Hindlimb muscle (tissue), 1 donor: ENCODE data around the gene PTPRG. TPM values are rescaled to one million over a fixed set of nuclear protein-coding genes. Genes with fewer than 3 reads are reported as not detected.
"Not testable (repeated sequence)": the region's sequence is repeated elsewhere in the genome, so short reads cannot be mapped to it uniquely, and the experiment has no call there.

Experiments
- DNase-seq: peaks from one replicate; pipeline ENCODE4 v3.0.0-alpha.2; 2013
- polyA plus RNA-seq: library from polyadenylated mRNA; unstranded; fragments of 120-200 nt; gene quantifications from one replicate; pipeline ENCODE4 v1.2.1, GENCODE V29; 2013; ENCODE audit not compliant: insufficient read length

The PTPRG gene
- polyA plus RNA-seq, 1 donor = 29.4 TPM

DNA sequence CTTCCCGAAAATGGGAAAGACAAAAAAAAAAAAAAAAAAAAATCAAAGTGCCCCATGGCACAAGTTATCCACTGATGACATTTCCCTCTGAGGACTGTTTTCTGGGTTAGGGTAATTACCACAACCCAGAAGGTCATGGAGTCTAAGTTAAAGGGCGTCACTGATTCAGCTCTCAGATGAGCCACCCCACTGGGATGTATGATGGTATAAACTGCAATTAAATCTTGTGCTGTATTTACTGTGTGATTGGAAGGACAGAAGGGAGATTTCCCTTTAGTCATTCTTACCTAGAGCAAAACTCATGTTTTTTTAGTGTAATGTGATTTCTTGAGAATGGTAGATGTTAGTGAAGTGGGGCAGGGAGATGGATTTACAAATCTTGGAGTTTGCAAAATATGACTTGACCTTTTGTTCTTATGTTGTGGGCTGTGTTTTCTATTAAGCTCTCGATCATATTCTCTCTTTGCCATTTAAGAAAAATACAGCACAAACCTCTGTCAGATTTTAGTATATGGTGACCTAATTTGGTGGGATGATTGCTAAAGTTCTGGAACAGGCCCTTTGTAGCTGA lies 244.2 kb downstream of the PTPRG start:
- no peak for DNase-seq

GRCh38 chr3:61806810-61807209 lies 245.4 kb downstream of the PTPRG start:
- DNase-seq = no peak

- no peak for DNase-seq
Observed at GRCh38 chr3:61807865-61808276, 246.5 kb downstream of the PTPRG start.

DNA sequence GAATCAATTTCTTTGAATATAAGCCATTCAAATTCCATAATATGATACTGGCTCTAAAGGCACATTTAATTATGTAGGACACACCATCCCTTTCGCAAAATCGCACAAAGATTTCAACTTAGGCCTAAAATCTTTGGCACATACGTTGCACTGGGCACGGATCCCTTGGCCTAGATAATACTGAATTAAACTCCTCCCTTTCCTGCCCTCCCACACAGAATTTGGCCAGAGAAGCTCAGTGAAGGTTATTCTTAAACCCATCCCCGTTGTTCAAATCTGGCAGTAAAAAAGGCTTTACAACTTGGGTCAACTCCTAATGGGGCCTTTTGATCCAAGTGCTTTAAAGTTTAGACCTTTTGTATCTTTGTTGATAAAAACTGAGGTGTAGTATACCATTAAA lies 247.2 kb downstream of the PTPRG start:
- DNase-seq = peak; percentile 56

DNA sequence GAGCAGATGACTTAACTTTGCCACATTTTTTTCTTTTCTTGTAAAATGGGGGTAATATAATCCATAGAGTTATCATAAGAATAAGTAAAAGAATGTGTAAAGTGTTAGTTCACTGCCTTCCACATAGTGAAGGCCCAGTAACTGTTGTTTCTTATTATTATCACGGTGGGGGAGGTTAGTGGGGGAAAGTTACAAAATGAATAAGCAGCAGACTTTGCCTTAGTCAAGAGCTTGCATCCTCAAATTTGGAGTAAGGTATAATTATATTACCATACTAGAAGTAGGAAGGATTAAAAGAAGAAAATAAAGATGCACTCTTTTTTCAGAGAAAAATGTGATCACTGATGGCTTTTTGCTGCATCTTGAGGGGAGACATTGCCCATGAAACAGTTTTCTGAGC lies 247.6 kb downstream of the PTPRG start:
- DNase-seq = no peak

- no peak for DNase-seq
Observed at GRCh38 chr3:61809879-61810278, 248.5 kb downstream of the PTPRG start.

DNA sequence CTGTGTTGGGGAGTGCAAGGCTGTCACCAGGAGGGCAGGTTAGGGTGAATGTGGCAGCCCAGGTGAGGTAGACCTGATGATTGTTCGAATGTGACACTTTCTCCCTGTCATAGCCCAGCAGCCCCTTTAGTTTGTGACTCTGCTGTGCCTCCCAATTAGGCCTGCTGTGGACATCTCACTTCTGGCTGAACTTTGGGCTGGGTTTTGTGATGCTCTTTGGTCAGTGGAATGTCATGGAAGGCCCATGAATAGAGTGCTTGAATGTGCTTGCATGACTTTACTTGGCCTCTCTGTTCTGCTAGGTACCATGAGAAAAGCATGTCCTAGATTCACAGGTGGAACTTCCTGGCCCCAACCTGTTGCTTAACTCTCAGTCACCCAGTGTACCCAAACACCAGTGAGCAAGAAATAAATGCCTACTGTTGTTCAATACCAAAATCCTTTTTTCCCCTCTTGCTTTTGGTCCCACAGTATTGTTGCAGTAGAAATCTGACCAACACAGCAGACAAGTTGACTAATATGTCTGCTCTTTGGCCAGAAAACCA lies 249.7 kb downstream of the PTPRG start:
- no peak for DNase-seq

GRCh38 chr3:61811652-61812051 lies 250.3 kb downstream of the PTPRG start:
- DNase-seq = no peak

DNA sequence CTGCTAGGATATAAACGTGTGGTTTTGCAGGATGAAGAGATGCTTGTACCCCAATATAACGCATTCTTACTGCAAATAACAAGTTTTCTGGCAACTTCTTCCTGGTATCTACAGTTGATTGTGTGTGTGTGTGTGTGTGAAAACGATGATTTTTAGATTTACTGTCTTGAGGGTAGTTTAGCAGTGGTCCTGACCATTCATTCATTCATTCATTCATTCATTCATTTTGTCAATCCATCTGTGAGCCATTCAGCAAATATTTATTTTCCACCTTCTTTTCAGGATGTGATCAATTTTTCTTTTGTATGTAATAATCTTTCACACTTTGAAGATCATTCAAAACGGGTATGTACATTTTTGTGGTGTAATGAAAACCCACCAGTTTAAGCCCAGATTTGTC lies 250.7 kb downstream of the PTPRG start:
- DNase-seq = no peak

- DNase-seq = no peak
Observed at GRCh38 chr3:61812517-61812916, 251.1 kb downstream of the PTPRG start.

GRCh38 chr3:61813636-61814035 lies 252.3 kb downstream of the PTPRG start:
- no peak for DNase-seq

GRCh38 chr3:61814674-61815073 lies 253.3 kb downstream of the PTPRG start:
- DNase-seq = no peak

- not testable (repeated sequence) for DNase-seq
Observed at GRCh38 chr3:61816304-61816703, 254.9 kb downstream of the PTPRG start.

GRCh38 chr3:61819861-61820260 lies 258.5 kb downstream of the PTPRG start:
- no peak for DNase-seq

DNA sequence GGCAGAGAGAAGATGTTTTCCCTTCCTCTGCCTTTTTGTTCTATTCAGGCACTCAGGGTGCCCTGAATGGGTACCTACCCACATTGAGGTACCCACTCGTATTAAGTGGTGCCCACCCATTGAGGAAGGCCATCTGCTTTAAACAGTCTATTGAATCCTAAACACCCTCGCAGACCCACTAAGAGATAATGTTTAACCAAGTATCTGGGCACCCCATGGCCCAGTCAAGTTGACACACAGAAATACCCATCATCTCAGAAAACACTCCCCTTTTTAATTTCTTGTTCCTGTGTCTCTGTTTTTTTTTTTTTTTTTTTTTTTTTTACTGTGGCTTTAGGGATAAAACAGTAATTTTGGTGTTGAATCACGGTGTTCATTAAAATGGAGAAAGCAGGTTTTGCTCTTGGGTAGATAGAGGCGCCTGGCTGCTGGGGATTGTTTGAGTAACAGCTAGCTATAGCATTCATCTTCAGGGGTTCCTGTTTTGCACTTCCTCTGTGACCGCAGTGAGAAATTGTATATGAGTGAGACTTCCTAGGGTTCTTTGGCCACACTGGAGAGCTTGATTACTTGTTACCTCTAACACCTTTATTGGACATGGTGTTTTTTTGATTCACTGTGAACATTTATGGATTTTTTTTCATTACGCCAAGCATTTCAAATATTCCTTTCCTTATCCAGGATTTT lies 259.1 kb downstream of the PTPRG start:
- DNase-seq = no peak

DNA sequence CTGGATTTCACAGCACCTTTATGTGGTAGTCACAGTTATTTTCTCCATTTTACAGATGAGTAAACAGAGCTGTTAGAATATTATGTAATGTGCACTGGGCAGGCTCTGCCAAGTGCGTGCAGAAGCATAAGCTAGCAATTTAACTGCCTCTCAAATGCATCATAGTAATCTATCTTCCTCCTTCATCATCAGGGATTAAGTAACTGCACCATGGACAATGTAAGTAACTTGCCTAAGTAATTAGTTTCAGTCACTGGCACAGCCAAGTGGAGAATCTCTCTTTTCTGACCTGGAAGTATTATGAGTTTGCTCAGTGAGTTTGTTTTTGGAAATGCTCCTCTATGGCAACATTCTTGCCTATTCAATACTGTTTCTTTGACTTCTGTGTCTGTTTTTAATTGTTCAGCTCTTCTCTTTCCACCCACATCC lies 260.5 kb downstream of the PTPRG start:
- no peak for DNase-seq

DNA sequence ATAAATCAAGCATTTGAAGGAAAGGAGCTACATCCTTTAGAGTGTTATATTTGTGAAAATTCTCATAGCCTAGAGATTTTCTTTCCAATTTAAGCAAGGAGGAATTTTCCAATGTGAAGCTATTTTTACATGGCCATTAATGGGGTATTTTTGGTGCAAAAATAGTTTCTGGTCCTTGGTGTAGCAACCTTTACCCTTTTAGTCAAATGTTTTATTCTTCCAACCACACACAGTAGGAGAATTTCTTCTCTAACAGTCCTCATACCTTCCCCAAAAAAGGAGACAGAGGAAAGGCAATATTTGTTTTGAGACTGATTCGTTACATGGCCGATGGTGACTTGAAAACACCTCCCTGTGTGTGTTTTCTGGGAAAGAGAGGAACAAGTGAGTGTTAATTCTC lies 261.2 kb downstream of the PTPRG start:
- DNase-seq = no peak

DNA sequence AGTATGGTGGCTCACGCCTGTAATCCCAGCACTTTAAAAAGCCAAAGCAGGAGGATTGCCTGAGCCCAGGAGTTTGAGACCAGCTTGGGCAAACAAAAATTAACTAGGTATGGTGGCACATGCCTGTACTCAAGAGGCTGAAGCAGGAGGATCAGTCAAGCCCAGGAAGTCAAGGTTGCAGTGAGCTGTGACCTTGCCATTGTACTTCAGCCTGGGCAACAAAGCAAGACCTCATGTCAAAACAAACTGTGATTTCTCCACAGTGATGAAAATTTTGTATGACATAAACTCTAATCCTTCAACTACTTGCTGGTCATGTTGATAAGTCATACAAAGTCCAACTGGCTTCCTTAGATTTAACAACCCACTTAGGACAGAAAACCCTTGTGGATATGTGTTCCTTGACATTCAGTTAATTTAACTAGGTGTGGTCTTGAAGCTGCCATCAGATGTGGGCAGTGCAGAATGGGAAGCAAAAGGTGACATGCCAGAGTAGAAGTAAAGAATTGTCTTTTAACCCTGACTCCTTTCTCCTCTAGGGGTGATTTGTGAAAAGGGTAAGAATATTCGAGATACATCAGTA lies 263.3 kb downstream of the PTPRG start:
- DNase-seq = no peak

DNA sequence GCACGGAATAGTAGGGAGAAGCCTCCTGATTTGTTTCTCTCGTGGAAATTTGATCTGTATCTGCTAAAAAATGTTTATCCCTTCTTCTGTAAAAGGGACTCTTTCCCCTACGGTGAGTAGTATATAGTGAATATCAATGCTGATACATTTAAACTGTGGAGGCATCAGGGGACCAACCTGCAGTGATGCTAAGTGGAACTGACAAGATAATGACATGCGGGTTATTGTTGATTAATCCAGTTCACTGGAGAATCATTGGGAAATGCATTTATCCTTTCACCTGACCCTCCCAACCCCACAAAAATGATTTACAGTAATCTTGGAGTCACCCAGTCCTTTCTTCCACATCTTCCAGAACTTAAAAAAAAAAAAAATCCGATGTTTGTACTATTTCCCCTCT lies 264.8 kb downstream of the PTPRG start:
- DNase-seq = no peak

DNA sequence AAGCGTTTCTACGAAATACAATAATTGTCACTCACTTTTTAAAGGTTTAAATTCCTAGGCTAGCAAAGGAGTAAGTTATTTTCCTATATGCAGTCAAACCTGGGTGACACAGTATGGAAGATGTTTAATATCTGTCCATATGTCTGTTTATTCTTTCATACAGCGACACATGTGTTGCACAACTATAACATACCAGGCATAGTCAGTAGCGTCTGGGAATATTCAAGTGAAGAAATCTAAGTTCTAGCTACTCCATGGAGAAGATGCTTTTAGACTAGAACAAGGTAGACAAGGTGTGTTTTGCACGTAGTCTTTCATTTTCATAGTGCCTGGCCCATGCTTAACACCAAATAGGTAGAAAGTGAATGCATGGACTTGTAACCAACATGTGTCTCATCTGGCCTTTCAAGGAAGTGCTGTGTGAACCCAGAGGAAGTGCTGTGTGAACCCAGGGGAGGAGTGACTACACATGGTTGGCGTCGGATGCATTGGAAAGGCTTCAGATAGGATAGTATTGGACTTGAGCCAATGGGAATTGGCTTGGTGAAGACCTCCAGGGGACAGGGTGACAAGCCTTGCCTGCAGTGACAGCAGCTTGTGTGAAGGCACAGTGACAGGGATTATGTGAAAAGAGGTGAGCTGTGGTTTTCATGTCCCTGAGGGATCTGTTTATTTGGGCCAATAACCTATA lies 267.0 kb downstream of the PTPRG start:
- DNase-seq = no peak

DNA sequence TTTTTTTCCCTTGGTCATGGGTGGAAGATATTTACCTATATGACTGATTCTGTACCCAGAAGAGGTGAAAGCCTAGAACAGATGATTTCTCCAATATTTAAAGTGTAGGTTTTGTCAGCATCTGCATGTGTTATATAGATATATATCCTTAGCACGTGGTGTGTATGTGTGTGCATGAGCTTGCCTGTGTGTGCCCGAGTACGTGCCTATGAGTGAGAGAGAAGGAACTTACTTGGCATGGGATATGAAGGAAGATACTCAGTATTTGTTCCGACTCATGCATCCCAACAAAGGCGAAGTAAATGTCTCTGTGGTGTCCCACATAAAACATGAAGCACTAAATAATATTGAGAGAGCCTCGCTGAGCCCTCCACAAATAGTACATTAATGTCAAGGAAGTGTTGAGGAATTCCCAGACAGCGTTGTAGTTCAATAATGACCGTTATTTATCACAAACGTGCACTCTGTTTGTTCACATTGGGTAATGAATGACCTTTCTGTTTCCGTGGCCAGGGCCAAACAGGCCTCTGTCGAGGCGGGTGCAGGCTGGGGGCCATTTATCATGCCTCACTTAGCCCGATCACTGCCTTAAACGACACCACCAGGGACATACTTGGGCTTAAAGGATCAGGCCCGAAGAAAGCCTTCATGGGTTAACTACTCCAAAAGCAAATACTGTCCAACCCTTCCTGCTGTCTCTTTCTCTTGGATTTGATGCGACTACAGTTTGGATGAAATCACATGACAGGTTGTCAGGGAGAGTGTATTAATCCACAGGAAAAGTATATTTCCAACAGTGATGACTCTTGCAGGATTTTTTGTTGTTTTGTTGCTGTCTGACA lies 267.7 kb downstream of the PTPRG start:
- DNase-seq = no peak

DNA sequence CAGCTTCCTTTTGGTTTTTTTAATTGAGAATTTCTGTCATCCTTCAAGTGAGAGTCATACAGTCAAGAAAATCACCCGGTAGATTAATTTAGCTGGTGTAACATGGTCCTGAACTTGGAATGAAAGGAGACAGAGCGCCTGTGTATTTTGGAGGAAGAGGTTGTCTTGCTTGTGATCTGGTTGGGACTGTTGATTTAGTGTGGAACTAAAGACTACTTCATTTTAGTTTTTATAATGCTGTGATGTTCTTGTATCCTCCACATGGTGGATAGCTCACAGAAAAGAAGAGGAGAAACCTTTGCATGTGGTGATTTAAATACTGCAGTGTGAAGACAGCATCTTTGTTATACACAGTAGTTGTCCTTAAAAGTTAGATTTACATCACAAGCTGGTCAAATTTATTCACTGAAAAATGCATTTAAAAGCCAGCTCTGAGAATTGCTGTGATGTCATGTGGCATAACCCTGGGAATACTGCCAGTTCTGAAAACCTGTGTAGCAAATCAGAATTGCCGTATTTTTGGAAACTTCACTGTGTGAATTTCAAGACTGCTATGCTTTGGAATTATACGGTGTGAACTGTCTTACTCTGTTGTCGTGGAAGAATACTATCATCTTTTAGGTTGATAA lies 268.5 kb downstream of the PTPRG start:
- DNase-seq = no peak
